H1 (cell line): Measurements from ENCODE around the gene ZDHHC19. TPM values are rescaled to one million over a fixed set of nuclear protein-coding genes. Genes with fewer than 3 reads are reported as not detected.

Experiments used
- ASH2L ChIP-seq: fragments of 200-600, 300-600 bp; sonication (generic); IDR thresholded peaks from one replicate; pipeline ENCODE4 v1.7.1; 2017; ENCODE audit warnings: low read length
- CHD7 ChIP-seq: fragments of 300-600 bp; sonication (generic); IDR thresholded peaks from 2 replicates; pipeline ENCODE4 v1.7.1; 2012; ENCODE audit warnings: low read length, moderate library complexity, mild to moderate bottlenecking, inconsistent platforms; ENCODE audit not compliant: insufficient replicate concordance
- polyA plus RNA-seq, 7 experiments: library from polyadenylated mRNA; depleted of rRNA in 3 of 7; stranded (reverse) in 5 of 7; unstranded in 2 of 7; fragments of >200 nt in 5 of 7; fragments of 200-250 nt in 2 of 7; gene quantifications; 1 replicate in 5 of 7; 2 replicates in 1 of 7; 4 replicates in 1 of 7; pipeline versions ENCODE4 v1.2.1 to v1.2.3, GENCODE V29; 2011 to 2013; ENCODE audit warnings: missing spikeins in 2 of 7, mixed read lengths in 2 of 7
- total RNA-seq: library from RNA; stranded (reverse); fragmentation: NEBNext Ultra II Directional; extraction: Animal tissue kit (Norgen Biotek cat#: 25700); gene quantifications from 2 replicates; pipeline ENCODE4 v1.2.1, GENCODE V29; 2021

Gene ZDHHC19
- total and polyA plus RNA-seq, 2 of the 8 experiments (the other 6 are each of a cell fraction or from before 2014, with no cell fraction given): 2.5 to 4.1 TPM

GRCh38 chr3:196232154-196232881, 21.1 kb upstream of the ZDHHC19 start (continued):
- TF ChIP-seq CHD7 (no peak), ASH2L (no peak)
